GM18858 (cell line): ENCODE measurements around the gene PPP1R3G.

Experiments
- ATAC-seq: cut with Tn5 transposase; IDR thresholded peaks from one replicate; pipeline ENCODE4 v1.9.1; 2021; ENCODE audit not compliant: unreplicated experiment

The PPP1R3G gene

GRCh38 chr6:5093231-5094015 is 8.3 kb downstream of the PPP1R3G start:
- ATAC-seq: no peak

- ATAC-seq: no peak
Measured at GRCh38 chr6:5094327-5094726, 9.2 kb downstream of the PPP1R3G start.

GRCh38 chr6:5095236-5095635 is 10.1 kb downstream of the PPP1R3G start:
- peak; percentile 67 for ATAC-seq

- ATAC-seq: no peak
Measured at GRCh38 chr6:5096482-5096881, 11.3 kb downstream of the PPP1R3G start.

- ATAC-seq: no peak
Measured at GRCh38 chr6:5098501-5099270, 13.5 kb downstream of the PPP1R3G start.

- ATAC-seq: no peak
Measured at GRCh38 chr6:5099537-5099936, 14.4 kb downstream of the PPP1R3G start.

GRCh38 chr6:5100806-5101205 is 15.7 kb downstream of the PPP1R3G start:
- no peak for ATAC-seq

- ATAC-seq: no peak
Measured at GRCh38 chr6:5102267-5102970, 17.3 kb downstream of the PPP1R3G start.

- ATAC-seq: no peak
Measured at GRCh38 chr6:5103250-5103649, 18.1 kb downstream of the PPP1R3G start.

GRCh38 chr6:5104667-5105066 is 19.5 kb downstream of the PPP1R3G start:
- ATAC-seq: no peak

- ATAC-seq: no peak
Measured at GRCh38 chr6:5105146-5105545, 20.0 kb downstream of the PPP1R3G start.

GRCh38 chr6:5107341-5107740 is 22.2 kb downstream of the PPP1R3G start:
- ATAC-seq: no peak

- ATAC-seq: no peak
Measured at GRCh38 chr6:5108068-5108467, 22.9 kb downstream of the PPP1R3G start.

GRCh38 chr6:5108536-5109150 is 23.5 kb downstream of the PPP1R3G start:
- no peak for ATAC-seq

GRCh38 chr6:5109436-5109835 is 24.3 kb downstream of the PPP1R3G start:
- ATAC-seq: no peak

- no peak for ATAC-seq
Measured at GRCh38 chr6:5110246-5110645, 25.1 kb downstream of the PPP1R3G start.

GRCh38 chr6:5111626-5112025 is 26.5 kb downstream of the PPP1R3G start:
- no peak for ATAC-seq

GRCh38 chr6:5112066-5112799 is 27.1 kb downstream of the PPP1R3G start:
- ATAC-seq: no peak

- no peak for ATAC-seq
Measured at GRCh38 chr6:5113096-5113495, 28.0 kb downstream of the PPP1R3G start.

GRCh38 chr6:5115168-5115567 is 30.0 kb downstream of the PPP1R3G start:
- ATAC-seq: no peak
